SK-N-SH treated with all-trans-retinoic acid at 6 μM for 48 hours (cell line): Measurements from ENCODE around the gene RGMA.

ENCODE experiments used
- ATAC-seq: fragments of 200-7000 bp; cut with Tn5 transposase; 3 replicates; pipeline ENCODE4 v1.9.1; 2020; ENCODE audit warnings: mild to moderate bottlenecking, moderate library complexity
- ARNTL ChIP-seq: fragments of 450-650 bp; formaldehyde crosslinking; IDR thresholded peaks from 2 replicates; pipeline ENCODE4 v1.5.0; 2020; ENCODE audit warnings: low read depth, mild to moderate bottlenecking, moderate library complexity, borderline replicate concordance
- BACH2 ChIP-seq: fragments of 250-450 bp; sonication (Bioruptor Pico); IDR thresholded peaks from 2 replicates; pipeline ENCODE4 v1.9.0; 2021; ENCODE audit warnings: mild to moderate bottlenecking, borderline replicate concordance
- CSDC2 ChIP-seq: fragments of 250-450 bp; sonication (Bioruptor Pico); IDR thresholded peaks from 2 replicates; pipeline ENCODE4 v1.5.0; 2020; ENCODE audit warnings: mild to moderate bottlenecking, moderate library complexity
- ESRRG ChIP-seq: fragments of 250-450 bp; sonication (Bioruptor Pico); IDR thresholded peaks from 2 replicates; pipeline ENCODE4 v1.6.1; 2021; ENCODE audit warnings: mild to moderate bottlenecking
- GLIS3 ChIP-seq: fragments of 250-450 bp; sonication (Bioruptor Pico); IDR thresholded peaks from 2 replicates; pipeline ENCODE4 v1.5.0; 2020; ENCODE audit warnings: mild to moderate bottlenecking, moderate library complexity
- OSR1 ChIP-seq: fragments of 250-450 bp; sonication (Bioruptor Pico); IDR thresholded peaks from 2 replicates; pipeline ENCODE4 v1.8.0; 2022; ENCODE audit warnings: moderate library complexity, mild to moderate bottlenecking, inconsistent platforms
- PPARA ChIP-seq: fragments of 250-450 bp; sonication (Bioruptor Pico); IDR thresholded peaks from 2 replicates; pipeline ENCODE4 v1.5.0; 2020; ENCODE audit warnings: mild to moderate bottlenecking, borderline replicate concordance
- RARB ChIP-seq: fragments of 250-450 bp; sonication (Bioruptor Pico); IDR thresholded peaks from 2 replicates; pipeline ENCODE4 v1.8.0; 2021; ENCODE audit warnings: mild to moderate bottlenecking, moderate library complexity
- SNAI2 ChIP-seq: fragments of 250-450 bp; sonication (Bioruptor Pico); IDR thresholded peaks from 2 replicates; pipeline ENCODE4 v1.5.0; 2020; ENCODE audit warnings: mild to moderate bottlenecking, moderate library complexity
- TOX ChIP-seq: fragments of 250-450 bp; sonication (Bioruptor Pico); IDR thresholded peaks from 2 replicates; pipeline ENCODE4 v1.8.0; 2021; ENCODE audit warnings: mild to moderate bottlenecking, moderate library complexity, borderline replicate concordance
- ZC3H10 ChIP-seq: fragments of 250-450 bp; sonication (Bioruptor Pico); IDR thresholded peaks from 2 replicates; pipeline ENCODE4 v1.5.1; 2021; ENCODE audit warnings: mild to moderate bottlenecking, moderate library complexity
- ZFP3 ChIP-seq: fragments of 250-450 bp; sonication (Bioruptor Pico); IDR thresholded peaks from 2 replicates; pipeline ENCODE4 v1.5.0; 2020; ENCODE audit warnings: mild to moderate bottlenecking, moderate library complexity
- ZNF565 ChIP-seq: fragments of 450-650 bp; formaldehyde crosslinking; conservative IDR thresholded peaks from 2 replicates; pipeline ENCODE4 v1.5.0; 2020; ENCODE audit warnings: low read depth, mild to moderate bottlenecking, moderate library complexity
- ZNF8 ChIP-seq: fragments of 450-650 bp; formaldehyde crosslinking; IDR thresholded peaks from 2 replicates; pipeline ENCODE4 v1.5.0; 2020; ENCODE audit warnings: mild to moderate bottlenecking, moderate library complexity
- TF ChIP-seq, protein P1 (sequence below): fragments of 250-450 bp; sonication (Bioruptor Pico); IDR thresholded peaks from 2 replicates; pipeline ENCODE4 v1.8.0; 2020; ENCODE audit warnings: mild to moderate bottlenecking, moderate library complexity, borderline replicate concordance
- TF ChIP-seq, protein P2 (sequence below): fragments of 250-450 bp; sonication (Bioruptor Pico); IDR thresholded peaks from 2 replicates; pipeline ENCODE4 v1.5.0; 2020; ENCODE audit warnings: mild to moderate bottlenecking, moderate library complexity
- TF ChIP-seq, protein P3 (sequence below): fragments of 250-450 bp; sonication (Bioruptor Pico); IDR thresholded peaks from 2 replicates; pipeline ENCODE4 v1.8.0; 2021; ENCODE audit warnings: low read depth, mild to moderate bottlenecking, moderate library complexity, borderline replicate concordance
- TF ChIP-seq, protein P4 (sequence below): fragments of 250-450 bp; sonication (Bioruptor Pico); IDR thresholded peaks from 2 replicates; pipeline ENCODE4 v1.5.1; 2020; ENCODE audit warnings: low read depth, mild to moderate bottlenecking, moderate library complexity
- TF ChIP-seq, protein P5 (sequence below): fragments of 250-450 bp; sonication (Bioruptor Pico); IDR thresholded peaks from 2 replicates; pipeline ENCODE4 v1.5.1; 2021; ENCODE audit warnings: mild to moderate bottlenecking, moderate library complexity

The RGMA gene

DNA sequence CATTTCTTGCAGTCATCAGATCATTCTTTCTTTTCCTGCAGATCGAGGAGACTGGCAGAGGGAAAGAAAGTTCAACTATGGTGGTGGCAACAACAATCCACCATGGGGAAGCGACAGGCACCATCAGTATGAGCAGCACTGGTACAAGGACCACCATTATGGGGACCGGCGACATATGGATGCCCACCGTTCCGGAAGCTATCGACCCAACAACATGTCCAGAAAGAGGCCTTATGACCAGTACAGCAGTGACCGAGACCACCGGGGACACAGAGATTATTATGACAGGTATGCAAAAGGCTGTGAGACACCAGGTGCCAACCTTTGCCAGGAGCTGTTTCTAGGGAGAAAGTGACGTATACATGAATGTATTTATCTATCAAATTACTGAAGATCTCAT lies 69.0 kb downstream of the RGMA start:
- TF ChIP-seq, protein P1, sequence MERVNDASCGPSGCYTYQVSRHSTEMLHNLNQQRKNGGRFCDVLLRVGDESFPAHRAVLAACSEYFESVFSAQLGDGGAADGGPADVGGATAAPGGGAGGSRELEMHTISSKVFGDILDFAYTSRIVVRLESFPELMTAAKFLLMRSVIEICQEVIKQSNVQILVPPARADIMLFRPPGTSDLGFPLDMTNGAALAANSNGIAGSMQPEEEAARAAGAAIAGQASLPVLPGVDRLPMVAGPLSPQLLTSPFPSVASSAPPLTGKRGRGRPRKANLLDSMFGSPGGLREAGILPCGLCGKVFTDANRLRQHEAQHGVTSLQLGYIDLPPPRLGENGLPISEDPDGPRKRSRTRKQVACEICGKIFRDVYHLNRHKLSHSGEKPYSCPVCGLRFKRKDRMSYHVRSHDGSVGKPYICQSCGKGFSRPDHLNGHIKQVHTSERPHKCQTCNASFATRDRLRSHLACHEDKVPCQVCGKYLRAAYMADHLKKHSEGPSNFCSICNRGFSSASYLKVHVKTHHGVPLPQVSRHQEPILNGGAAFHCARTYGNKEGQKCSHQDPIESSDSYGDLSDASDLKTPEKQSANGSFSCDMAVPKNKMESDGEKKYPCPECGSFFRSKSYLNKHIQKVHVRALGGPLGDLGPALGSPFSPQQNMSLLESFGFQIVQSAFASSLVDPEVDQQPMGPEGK (CRISPR knock-in tag) = no peak
- TF ChIP-seq, protein P2, sequence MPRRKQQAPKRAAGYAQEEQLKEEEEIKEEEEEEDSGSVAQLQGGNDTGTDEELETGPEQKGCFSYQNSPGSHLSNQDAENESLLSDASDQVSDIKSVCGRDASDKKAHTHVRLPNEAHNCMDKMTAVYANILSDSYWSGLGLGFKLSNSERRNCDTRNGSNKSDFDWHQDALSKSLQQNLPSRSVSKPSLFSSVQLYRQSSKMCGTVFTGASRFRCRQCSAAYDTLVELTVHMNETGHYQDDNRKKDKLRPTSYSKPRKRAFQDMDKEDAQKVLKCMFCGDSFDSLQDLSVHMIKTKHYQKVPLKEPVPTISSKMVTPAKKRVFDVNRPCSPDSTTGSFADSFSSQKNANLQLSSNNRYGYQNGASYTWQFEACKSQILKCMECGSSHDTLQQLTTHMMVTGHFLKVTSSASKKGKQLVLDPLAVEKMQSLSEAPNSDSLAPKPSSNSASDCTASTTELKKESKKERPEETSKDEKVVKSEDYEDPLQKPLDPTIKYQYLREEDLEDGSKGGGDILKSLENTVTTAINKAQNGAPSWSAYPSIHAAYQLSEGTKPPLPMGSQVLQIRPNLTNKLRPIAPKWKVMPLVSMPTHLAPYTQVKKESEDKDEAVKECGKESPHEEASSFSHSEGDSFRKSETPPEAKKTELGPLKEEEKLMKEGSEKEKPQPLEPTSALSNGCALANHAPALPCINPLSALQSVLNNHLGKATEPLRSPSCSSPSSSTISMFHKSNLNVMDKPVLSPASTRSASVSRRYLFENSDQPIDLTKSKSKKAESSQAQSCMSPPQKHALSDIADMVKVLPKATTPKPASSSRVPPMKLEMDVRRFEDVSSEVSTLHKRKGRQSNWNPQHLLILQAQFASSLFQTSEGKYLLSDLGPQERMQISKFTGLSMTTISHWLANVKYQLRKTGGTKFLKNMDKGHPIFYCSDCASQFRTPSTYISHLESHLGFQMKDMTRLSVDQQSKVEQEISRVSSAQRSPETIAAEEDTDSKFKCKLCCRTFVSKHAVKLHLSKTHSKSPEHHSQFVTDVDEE (CRISPR knock-in tag) = no peak
- TF ChIP-seq, protein P3, sequence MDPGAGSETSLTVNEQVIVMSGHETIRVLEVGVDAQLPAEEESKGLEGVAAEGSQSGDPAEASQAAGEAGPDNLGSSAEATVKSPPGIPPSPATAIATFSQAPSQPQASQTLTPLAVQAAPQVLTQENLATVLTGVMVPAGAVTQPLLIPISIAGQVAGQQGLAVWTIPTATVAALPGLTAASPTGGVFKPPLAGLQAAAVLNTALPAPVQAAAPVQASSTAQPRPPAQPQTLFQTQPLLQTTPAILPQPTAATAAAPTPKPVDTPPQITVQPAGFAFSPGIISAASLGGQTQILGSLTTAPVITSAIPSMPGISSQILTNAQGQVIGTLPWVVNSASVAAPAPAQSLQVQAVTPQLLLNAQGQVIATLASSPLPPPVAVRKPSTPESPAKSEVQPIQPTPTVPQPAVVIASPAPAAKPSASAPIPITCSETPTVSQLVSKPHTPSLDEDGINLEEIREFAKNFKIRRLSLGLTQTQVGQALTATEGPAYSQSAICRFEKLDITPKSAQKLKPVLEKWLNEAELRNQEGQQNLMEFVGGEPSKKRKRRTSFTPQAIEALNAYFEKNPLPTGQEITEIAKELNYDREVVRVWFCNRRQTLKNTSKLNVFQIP = no peak
- TF ChIP-seq RARB (CRISPR knock-in tag) = no peak
- TF ChIP-seq SNAI2 = no peak
- TF ChIP-seq, protein P4, sequence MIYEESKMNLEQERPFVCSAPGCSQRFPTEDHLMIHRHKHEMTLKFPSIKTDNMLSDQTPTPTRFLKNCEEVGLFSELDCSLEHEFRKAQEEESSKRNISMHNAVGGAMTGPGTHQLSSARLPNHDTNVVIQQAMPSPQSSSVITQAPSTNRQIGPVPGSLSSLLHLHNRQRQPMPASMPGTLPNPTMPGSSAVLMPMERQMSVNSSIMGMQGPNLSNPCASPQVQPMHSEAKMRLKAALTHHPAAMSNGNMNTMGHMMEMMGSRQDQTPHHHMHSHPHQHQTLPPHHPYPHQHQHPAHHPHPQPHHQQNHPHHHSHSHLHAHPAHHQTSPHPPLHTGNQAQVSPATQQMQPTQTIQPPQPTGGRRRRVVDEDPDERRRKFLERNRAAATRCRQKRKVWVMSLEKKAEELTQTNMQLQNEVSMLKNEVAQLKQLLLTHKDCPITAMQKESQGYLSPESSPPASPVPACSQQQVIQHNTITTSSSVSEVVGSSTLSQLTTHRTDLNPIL (CRISPR knock-in tag) = no peak
- no peak for TF ChIP-seq ARNTL (CRISPR knock-in tag)
- TF ChIP-seq ZNF565 (CRISPR knock-in tag) = no peak
- no peak for TF ChIP-seq ZFP3 (CRISPR knock-in tag)
- no peak for TF ChIP-seq ZNF8 (CRISPR knock-in tag)
- no peak for TF ChIP-seq PPARA (CRISPR knock-in tag)
- TF ChIP-seq, protein P5, sequence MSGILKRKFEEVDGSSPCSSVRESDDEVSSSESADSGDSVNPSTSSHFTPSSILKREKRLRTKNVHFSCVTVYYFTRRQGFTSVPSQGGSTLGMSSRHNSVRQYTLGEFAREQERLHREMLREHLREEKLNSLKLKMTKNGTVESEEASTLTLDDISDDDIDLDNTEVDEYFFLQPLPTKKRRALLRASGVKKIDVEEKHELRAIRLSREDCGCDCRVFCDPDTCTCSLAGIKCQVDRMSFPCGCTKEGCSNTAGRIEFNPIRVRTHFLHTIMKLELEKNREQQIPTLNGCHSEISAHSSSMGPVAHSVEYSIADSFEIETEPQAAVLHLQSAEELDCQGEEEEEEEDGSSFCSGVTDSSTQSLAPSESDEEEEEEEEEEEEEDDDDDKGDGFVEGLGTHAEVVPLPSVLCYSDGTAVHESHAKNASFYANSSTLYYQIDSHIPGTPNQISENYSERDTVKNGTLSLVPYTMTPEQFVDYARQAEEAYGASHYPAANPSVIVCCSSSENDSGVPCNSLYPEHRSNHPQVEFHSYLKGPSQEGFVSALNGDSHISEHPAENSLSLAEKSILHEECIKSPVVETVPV (CRISPR knock-in tag) = no peak
- no peak for TF ChIP-seq ZC3H10
- TF ChIP-seq ESRRG (CRISPR knock-in tag) = no peak
- no peak for TF ChIP-seq OSR1
- TF ChIP-seq CSDC2 (CRISPR knock-in tag) = no peak
- TF ChIP-seq, all 23 proteins: peak for 0
- ATAC-seq = no peak

DNA sequence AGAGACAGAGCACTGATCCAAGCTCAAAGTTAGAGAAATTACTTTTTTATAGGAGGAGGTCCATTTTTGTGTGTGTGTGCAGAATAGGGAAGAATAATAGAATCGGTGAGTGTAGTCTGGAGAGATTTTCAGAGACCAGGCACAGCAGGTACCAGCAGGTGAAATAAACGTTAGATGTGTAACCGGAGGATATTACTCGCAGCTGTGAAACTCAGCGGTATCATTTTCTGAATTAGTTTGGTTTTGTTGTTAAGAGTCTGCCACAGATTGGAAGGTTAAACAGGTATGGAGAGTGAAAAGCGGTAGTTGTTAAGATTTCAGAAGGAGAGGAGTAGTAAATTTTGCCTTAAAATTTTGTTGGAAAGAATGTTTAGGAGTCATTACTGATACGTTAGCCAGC lies 69.9 kb downstream of the RGMA start:
- no peak for TF ChIP-seq RARB (CRISPR knock-in tag)
- TF ChIP-seq CSDC2 (CRISPR knock-in tag) = no peak
- TF ChIP-seq, protein P2 (CRISPR knock-in tag) = no peak
- no peak for TF ChIP-seq TOX (CRISPR knock-in tag)
- no peak for TF ChIP-seq GLIS3 (CRISPR knock-in tag)
- TF ChIP-seq, protein P1 (CRISPR knock-in tag) = no peak
- no peak for TF ChIP-seq ZFP3 (CRISPR knock-in tag)
- TF ChIP-seq, protein P3 = no peak
- no peak for TF ChIP-seq BACH2
- ATAC-seq = no peak
